Naive B cell (primary cell): ENCODE measurements around the gene OVCH2. TPM values are rescaled to one million over a fixed set of nuclear protein-coding genes. Genes with fewer than 3 reads are reported as not detected.
A peak's percentile ranks its signal among the peaks of the same experiment; 100 is the strongest.

ENCODE experiments used
- ATAC-seq, 2 donors: fragments of 150-1000 bp; cut with Tn5 transposase; 2 replicates each; pipeline ENCODE4 v1.10.0; 2021; ENCODE audit warnings: low read depth in 2 of 2, mild to moderate bottlenecking in 2 of 2, moderate library complexity in 2 of 2
- DNase-seq: peaks from one replicate; pipeline ENCODE4 v3.0.0; 2022
- H3K27ac Mint-ChIP-seq, 6 donors: one replicate each; pipeline ENCODE4 v1.8.0; 2020 to 2022; ENCODE audit warnings: mild to moderate bottlenecking in 6 of 6, mixed read lengths in 6 of 6, moderate library complexity in 5 of 6, inconsistent platforms in 2 of 6
- H3K27me3 Mint-ChIP-seq, 3 donors: one replicate each; pipeline ENCODE4 v1.8.0; 2021 to 2022; ENCODE audit warnings: mixed read lengths in 3 of 3, mild to moderate bottlenecking in 1 of 3
- H3K36me3 Mint-ChIP-seq, 2 donors: one replicate each; pipeline ENCODE4 v1.8.0; 2020 to 2022; ENCODE audit warnings: mixed read lengths in 2 of 2, inconsistent platforms in 1 of 2, mild to moderate bottlenecking in 1 of 2
- H3K4me1 Mint-ChIP-seq, 3 donors: one replicate each; pipeline ENCODE4 v1.8.0; 2020 to 2022; ENCODE audit warnings: mixed read lengths in 3 of 3, inconsistent platforms in 1 of 3, mild to moderate bottlenecking in 1 of 3, moderate library complexity in 1 of 3
- H3K4me3 Mint-ChIP-seq, 8 donors: one replicate each; pipeline ENCODE4 v1.8.0; 2020 to 2022; ENCODE audit warnings: mild to moderate bottlenecking in 8 of 8, mixed read lengths in 8 of 8, moderate library complexity in 8 of 8, inconsistent platforms in 2 of 8
- H3K9me3 Mint-ChIP-seq, 7 donors: one replicate each; pipeline ENCODE4 v1.8.0; 2020 to 2022; ENCODE audit warnings: mixed read lengths in 7 of 7, mild to moderate bottlenecking in 5 of 7, inconsistent platforms in 2 of 7, moderate library complexity in 1 of 7
- polyA plus RNA-seq, 6 donors: library from polyadenylated mRNA; unstranded; fragments of 300-500 nt; fragmentation: Illumina TruSeq; gene quantifications; one replicate each; pipeline ENCODE4 v1.2.3, GENCODE V29; 2021; ENCODE audit warnings: low read depth in 6 of 6

OVCH2 gene
- polyA plus RNA-seq, 6 donors from 2014 or later: not detected

DNA sequence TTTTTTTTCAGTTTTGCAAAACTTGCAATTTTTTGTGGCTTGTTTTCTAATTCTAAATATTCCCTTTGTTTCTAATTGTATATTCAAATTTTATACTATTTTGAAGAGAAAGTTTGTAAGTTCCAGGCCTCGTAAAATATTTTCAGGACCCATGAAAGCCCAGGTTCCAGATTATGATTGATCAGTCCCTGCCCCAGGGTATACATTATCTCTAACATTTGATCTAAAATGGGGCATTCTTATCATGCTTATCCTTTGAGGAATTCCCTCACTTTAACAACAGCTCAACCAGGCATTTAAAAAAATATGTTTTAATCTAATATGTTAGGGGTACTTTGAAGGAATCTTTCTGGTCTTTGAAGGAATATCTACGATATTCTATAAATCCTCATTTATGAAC is 59.4 kb downstream of the OVCH2 start:
- Mint-ChIP-seq H3K4me3 (no peak overlapping the region), H3K4me1 (no peaks in the 10 kb centered on the region), H3K27me3 (no peaks in the 10 kb centered on the region), H3K27ac (no peak overlapping the region), H3K9me3 (no peaks in the 10 kb centered on the region), H3K36me3 (peaks cover 34 to 49% of the 10 kb centered on the region in 2 donors)
- ATAC-seq (no peak), DNase-seq (no peak)

DNA sequence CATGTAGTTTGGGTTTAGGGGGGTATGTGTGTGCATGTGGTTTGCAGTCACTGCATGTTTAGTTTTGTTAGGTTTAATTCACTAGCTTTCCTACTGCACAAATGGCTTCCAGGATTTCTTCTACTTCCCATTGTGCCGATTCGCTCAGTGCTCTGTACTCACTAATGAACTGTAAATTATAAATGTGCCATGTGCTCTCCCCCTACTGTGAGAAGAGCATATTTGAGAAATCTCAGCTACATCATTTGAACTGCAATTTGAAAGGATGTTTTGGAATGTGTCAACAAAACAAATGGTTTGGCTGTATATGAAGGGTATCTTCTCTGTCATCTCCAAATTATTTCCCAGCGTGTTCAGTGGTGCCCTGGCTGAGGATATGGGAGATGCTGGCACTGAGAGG is 61.1 kb downstream of the OVCH2 start:
- Mint-ChIP-seq H3K36me3 (peaks cover 26 to 53% of the 10 kb centered on the region in 2 donors), H3K27ac (peak overlapping the region in 1 of 6 donors; percentile 25)

DNA sequence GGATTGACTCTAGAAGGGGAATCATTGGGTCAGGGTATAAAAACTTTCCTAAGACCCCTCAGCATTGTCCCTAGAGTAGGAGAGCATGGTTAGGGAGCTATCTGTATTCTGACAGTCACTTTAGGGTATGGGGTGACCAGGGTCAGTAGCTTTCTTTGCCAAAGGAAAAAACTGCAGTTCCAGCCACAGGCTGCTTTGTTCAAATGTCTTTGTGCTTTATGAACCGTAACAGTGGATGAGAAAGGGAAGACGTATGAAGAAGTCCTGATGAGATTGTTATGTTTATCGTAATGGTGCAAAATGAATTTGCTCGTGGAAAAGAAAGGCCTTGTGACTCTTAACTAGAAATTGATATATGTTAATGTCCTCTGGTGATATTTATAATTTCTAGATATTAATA is 63.0 kb downstream of the OVCH2 start:
- ATAC-seq (no peak), DNase-seq (no peak)
- no peaks in the 10 kb centered on the region for H3K4me1 Mint-ChIP-seq
- H3K9me3 Mint-ChIP-seq: no peaks in the 10 kb centered on the region
- peak overlapping the region in 1 of 6 donors; percentile 80 for H3K27ac Mint-ChIP-seq
- no peak overlapping the region for H3K4me3 Mint-ChIP-seq
- H3K36me3 Mint-ChIP-seq: peaks cover 29 to 52% of the 10 kb centered on the region in 2 donors
- H3K27me3 Mint-ChIP-seq: no peaks in the 10 kb centered on the region

More for the DNA sequence above, 61.1 kb downstream of the OVCH2 start:
- no peaks in the 10 kb centered on the region for H3K4me1 Mint-ChIP-seq
- ATAC-seq (no peak), DNase-seq (no peak)
- H3K4me3 Mint-ChIP-seq: no peak overlapping the region
- no peaks in the 10 kb centered on the region for H3K9me3 Mint-ChIP-seq
- H3K27me3 Mint-ChIP-seq: no peaks in the 10 kb centered on the region

DNA sequence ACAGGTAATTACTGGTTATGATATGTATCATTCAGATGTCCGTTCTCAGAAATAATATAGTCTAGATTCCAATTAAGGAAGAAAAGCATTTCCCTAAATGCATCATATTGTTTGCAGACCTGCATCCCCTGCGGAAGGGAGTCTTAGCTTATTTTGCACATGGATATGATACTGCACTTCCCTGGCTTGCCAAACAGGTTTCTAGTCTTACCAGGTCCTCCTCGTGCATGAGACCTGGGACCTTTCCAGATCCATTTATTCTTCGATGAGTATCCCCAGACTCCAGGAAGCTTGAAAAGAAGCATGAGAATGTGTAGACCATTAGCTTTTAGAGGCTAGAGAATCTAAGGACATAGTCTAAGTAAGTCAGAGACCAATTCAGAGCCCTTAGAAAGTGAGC is 63.5 kb downstream of the OVCH2 start:
- Mint-ChIP-seq H3K36me3 (peaks cover 29 to 53% of the 10 kb centered on the region in 2 donors), H3K4me3 (no peak overlapping the region), H3K27ac (no peak overlapping the region), H3K9me3 (no peaks in the 10 kb centered on the region), H3K4me1 (peaks cover 0 to 3% (median 0%) of the 10 kb centered on the region in 3 donors), H3K27me3 (no peaks in the 10 kb centered on the region)
- no peak for ATAC-seq
- DNase-seq: no peak

DNA sequence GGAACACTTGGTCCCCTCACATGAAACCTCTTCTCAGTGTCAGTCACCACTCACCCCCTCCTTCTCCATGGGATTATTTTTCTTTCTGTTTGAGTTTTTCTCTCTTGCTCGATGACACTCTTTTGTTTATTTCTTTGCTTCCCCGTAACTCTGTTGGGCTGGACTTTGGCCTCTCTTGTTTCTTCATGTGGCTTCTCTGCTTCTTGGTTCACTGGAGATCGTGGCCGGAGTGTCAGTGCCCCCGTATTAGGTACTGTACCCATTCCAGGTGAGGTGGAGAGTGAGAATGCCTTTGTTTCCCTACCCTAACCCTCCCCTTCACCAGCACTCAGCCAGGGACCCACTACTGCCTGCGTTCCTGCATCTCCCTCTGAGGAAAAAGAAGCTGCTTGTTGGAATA is 65.5 kb downstream of the OVCH2 start:
- no peak for ATAC-seq
- Mint-ChIP-seq H3K27me3 (no peaks in the 10 kb centered on the region), H3K36me3 (peaks cover 38 to 70% of the 10 kb centered on the region in 2 donors), H3K9me3 (no peaks in the 10 kb centered on the region), H3K4me1 (peaks cover 0 to 3% (median 0%) of the 10 kb centered on the region in 3 donors), H3K27ac (no peak overlapping the region), H3K4me3 (no peak overlapping the region)
- no peak for DNase-seq

DNA sequence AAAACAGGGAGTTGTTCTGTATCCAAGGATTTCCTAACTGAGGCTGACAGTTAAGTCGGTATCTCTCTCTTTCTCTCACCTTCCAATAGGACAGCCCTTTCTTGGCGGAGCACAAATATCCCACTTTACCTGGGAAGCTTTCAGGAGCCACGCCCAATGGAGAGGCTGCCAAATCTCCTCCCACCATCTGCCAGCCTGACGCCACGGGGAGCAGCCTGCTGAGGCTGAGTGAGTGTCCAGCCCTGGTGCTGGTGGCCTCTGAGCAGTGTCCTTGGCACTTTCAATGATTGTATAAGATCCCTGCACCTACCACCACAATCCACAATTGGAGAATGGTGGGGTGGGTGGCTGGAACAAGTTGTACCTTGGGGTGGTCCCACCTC is 66.6 kb downstream of the OVCH2 start:
- H3K36me3 Mint-ChIP-seq: peaks cover 46 to 76% of the 10 kb centered on the region in 2 donors
- H3K4me1 Mint-ChIP-seq: peaks cover 0 to 3% (median 0%) of the 10 kb centered on the region in 3 donors
- H3K27me3 Mint-ChIP-seq: no peaks in the 10 kb centered on the region
- DNase-seq: no peak
- no peaks in the 10 kb centered on the region for H3K9me3 Mint-ChIP-seq
- no peak overlapping the region for H3K4me3 Mint-ChIP-seq
- ATAC-seq: no peak
- no peak overlapping the region for H3K27ac Mint-ChIP-seq

Other genes with a start within 250 kb of the OVCH2 start
- 1 to 10 TPM in 4 of 6 donors, under 1 TPM in 2; 0.81 to 4.6 (median 1.6) TPM for gene OLFML1, start 221.0 kb downstream of the OVCH2 start, polyA plus RNA-seq
- 10 to 100 TPM in 2 of 6 donors, 1 to 10 TPM in 4; 3.7 to 13.3 (median 7.4) TPM for gene PPFIBP2, start 192.5 kb downstream of the OVCH2 start, polyA plus RNA-seq
- gene CYB5R2, start 33.0 kb downstream of the OVCH2 start, polyA plus RNA-seq: 1 to 10 TPM in 1 of 6 donors, under 1 TPM in 3, not detected in 2; 0.11 to 3.4 (median 0.53) TPM
- not detected for gene OR5P2, start 90.5 kb upstream of the OVCH2 start, polyA plus RNA-seq
- not detected for gene OR5P3, start 124.4 kb upstream of the OVCH2 start, polyA plus RNA-seq
- not detected for gene OR10A6, start 224.8 kb upstream of the OVCH2 start, polyA plus RNA-seq
- gene OR10A3, start 235.2 kb upstream of the OVCH2 start, polyA plus RNA-seq: not detected